ENCODE measurements around the gene MED29.
A peak's percentile ranks its signal among the peaks of the same experiment; 100 is the strongest.

The MED29 gene, protein sequence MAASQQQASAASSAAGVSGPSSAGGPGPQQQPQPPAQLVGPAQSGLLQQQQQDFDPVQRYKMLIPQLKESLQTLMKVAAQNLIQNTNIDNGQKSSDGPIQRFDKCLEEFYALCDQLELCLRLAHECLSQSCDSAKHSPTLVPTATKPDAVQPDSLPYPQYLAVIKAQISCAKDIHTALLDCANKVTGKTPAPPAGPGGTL

GRCh38 chr19:39390751-39391437, at the start of gene MED29, which contains the start of gene PAF1:
Gene MED29 (plus strand): TSS chr19:39391378. CDS start chr19:39391423, 45 bp downstream.
Gene PAF1 (minus strand): TSS chr19:39391106. CDS start chr19:39390864, 242 bp downstream.
- peak; percentile 96 for DNase-seq

DNA sequence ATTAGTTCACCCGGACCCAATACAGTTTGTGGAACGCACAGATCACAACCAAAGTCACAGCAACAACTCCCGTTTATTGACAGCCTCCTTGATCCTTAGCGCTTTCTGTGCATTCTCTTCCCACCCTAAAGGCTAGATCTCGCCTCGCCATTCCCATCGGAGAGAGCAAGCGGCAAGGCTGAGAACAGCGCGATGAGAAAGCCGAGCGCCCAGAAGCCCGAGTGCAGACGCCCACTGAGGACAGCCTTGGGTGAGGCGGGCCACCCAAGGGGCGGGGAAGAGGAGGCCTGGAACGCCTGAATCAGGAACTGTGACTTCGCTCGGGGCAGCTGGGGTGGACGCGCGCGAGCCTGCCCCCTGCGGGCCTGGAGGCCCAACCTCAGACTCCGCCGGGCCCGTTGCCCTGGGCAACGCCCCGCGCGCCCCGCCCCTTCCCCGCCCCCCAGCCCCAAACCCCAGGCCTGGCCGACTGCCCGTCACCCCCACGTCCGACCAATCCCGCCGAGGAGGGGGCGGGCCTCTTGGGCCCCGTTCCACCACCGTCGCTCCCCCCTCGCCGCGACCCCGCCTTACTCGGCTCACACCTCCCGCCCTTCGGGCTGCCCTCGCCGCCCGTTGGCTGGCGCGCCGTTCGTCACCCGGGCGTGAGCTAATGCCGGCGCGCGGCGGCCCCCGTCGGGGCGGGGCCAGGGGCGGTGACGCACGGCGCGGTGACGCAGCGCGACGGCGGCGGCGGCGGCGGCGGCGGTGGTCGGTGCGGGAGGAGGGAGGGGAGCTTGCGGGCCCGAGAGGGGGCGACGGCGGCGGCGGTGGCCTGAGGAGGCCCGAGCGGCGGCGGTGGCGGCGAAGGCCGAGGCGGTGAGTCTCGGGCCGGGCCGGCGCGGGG, 49.2 kb upstream of the MED29 start, which contains the start of gene SAMD4B:
SAMD4B (plus strand) TSS at position 703 of the 886 bp plus-strand sequence. CDS start 14,473 bp downstream, outside the sequence.
- peak; percentile 99 for DNase-seq

- no peak for DNase-seq
These were observed 48.4 kb upstream of the MED29 start for GRCh38 chr19:39342647-39343305.

DNA sequence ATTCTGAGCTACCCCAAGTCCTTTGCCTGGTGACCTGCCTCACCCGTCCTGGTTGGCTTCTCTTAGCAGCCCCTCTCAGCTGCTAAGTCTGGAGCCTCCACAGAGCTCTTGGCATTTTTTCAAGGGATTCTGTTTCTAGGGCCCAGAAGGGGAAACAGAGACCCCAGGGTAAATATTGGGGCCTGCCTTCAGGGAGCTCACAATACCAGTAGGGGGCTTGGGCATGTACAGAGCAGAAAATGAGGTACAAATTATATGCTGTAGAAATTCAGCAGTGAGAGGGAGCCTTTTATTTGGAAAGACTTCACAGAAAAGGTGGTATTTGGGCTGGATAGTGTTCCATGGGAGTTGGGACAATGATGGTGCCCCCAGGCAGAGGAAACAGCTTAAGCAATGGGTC, 45.2 kb upstream of the MED29 start:
- DNase-seq: no peak

- DNase-seq: no peak
These were observed 43.6 kb upstream of the MED29 start for GRCh38 chr19:39347332-39348164.

DNA sequence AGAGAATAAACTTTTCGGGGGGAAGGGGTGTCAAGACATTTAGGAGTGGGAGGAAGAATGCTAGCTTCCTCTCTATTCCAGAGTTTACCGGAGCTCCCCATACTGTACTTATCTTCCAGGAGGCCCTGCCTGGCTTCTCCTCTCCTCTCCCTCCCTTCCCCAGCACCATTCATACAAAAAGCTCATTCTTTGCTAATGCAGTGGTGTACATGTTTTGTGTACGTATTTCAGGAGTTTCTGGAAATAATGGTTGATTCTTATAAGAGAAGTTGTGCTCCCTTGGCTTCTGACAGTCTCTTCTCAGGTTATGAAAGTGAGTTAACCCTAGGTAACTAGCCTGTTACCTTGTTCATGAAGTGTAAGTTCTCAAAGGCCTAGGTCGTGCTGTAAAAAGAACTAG, 41.9 kb upstream of the MED29 start:
- no peak for DNase-seq

DNA sequence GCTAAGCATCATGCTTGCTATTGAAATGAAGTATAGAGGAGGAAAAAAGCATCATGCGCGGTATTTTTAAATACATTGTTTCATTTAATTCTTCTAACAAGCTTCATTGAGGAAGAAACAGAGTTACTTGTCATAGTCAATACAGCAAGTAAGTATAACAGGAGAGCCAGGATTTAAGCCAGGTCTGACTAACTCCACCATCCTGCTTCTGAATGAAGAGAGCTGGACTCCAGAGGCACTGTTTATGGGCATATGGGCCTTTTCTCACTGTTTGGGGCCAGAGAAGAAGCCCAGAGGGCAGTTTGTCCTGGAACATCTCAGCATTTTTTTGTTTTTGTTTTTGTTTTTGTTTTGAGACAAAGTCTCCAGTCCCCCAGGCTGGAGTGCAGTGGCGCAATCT, 41.0 kb upstream of the MED29 start:
- DNase-seq: no peak

DNA sequence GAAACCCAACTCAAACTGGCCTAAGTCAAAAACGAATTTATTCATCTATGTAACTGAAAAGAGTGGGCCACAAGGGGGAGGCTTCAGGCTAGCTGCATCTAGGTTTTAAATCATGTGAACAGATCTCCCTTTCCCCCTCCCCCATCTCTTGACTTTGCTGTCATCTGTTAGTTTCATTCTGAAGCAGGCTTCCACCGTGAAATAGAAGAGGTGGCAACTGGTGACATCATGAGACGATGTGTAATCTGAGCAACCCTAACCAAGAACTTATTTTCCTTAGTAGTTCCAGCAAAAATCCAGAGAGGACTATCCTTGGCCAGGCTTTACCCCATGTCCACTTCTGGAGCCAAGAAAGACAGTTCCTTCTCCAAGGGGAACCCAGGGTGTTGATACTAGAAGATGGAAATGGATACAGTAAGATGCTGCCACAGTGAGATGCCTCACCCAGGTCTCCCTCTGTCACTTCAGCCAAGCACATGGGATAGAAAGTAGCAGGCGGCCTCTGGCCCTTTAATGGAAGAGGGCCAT, 39.6 kb upstream of the MED29 start:
- peak; percentile 30 for DNase-seq

DNA sequence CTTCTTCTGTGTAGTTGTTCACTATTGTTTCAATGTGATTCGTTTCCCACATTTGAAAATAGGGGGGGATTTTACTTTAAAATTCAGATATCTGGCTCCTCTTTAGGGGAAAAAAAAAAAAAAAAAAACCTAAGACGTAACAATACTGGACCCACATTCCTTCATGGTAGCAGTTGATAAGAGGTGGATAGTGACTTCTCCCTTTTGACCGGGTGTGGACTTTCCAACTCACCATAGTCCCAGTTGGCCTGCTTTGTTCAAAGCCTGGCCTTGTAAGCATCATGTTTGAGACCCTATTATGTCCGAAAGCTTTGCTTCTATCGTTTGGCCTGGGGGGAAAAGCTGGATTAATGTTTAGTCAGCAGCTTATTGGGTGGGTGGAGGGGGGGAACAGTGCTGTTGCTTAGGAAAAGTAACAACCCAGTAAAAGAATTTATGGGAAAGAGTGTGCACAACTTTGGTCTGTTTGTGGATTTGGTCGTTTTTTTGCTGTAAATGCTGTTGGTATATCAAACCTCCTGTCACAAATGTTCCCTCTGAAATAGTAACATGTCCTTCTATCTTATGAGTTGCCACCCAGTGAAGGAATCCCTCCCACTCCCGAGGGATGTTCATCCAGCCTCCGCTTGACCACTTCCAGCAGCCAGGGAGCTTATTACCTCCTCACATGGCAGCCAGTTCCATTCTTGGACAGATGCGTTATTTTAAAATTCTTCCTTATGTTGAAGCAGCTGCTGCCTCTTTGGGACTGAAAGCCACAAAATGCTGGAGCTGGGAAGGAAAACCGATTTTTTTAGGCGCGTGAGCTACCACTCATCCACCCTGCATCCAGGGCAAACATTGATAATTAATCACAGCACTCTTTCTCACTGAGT, 38.6 kb upstream of the MED29 start:
- no peak for DNase-seq

DNA sequence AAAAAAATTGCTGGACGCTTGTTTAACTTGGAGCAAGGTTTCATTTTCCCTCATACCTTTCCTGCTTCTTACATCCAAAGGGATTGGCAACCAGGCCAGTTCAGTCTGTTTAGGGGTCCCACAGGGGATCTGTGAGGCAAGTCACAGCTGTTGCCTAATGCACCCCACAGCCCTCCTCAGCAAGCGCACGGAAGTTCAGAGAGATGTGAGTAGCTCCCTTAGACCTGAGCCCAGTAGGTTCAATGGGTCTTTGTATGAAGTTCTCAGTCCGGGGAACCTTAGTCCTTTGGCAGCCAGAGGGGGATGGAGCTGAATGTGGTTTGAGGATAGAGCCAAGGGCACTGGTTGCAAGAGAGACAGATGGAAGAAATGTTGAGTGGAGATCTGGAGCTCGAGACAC, 35.9 kb upstream of the MED29 start:
- DNase-seq: no peak

DNA sequence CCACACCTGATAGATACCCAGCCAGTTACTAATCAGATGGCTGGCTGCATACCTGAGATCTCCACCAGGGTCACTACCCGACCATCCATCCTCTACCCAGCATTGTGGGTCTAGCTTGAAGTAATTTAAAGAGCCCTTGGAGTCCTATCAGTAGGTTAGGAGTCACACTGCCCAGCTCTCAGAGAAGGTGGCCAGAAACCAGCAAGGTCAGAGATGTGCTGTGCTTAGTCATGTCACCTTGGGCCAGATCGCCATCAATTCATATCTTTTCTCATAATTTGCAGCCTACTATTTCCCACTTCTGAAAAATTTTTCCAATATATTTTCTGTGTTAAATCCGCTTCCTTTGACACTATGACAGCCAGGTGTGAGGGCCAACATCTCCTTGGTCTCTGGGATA, 35.1 kb upstream of the MED29 start:
- no peak for DNase-seq

GRCh38 chr19:39356647-39357046, 34.5 kb upstream of the MED29 start:
- no peak for DNase-seq

DNA sequence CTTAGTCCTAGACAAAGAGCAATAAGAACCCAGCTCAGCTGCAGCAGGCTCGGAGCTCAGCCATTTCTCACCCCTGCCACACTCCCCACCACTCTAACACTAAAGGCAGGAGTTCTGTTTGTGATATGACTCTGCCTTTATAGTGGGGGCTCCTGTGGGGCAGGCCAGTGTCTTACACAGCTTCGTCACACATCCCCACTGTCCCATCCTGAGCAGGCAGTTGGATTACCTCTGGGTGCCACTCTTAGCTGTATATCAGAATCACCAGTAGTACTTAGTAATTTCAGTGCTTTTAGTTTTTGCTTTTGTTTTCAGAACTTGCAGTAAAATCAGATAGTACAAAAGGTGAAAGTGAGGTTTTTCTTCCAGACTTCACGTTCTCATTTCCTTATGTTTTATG, 32.2 kb upstream of the MED29 start:
- DNase-seq: no peak

GRCh38 chr19:39360599-39360998, 30.6 kb upstream of the MED29 start:
- DNase-seq: no peak

DNA sequence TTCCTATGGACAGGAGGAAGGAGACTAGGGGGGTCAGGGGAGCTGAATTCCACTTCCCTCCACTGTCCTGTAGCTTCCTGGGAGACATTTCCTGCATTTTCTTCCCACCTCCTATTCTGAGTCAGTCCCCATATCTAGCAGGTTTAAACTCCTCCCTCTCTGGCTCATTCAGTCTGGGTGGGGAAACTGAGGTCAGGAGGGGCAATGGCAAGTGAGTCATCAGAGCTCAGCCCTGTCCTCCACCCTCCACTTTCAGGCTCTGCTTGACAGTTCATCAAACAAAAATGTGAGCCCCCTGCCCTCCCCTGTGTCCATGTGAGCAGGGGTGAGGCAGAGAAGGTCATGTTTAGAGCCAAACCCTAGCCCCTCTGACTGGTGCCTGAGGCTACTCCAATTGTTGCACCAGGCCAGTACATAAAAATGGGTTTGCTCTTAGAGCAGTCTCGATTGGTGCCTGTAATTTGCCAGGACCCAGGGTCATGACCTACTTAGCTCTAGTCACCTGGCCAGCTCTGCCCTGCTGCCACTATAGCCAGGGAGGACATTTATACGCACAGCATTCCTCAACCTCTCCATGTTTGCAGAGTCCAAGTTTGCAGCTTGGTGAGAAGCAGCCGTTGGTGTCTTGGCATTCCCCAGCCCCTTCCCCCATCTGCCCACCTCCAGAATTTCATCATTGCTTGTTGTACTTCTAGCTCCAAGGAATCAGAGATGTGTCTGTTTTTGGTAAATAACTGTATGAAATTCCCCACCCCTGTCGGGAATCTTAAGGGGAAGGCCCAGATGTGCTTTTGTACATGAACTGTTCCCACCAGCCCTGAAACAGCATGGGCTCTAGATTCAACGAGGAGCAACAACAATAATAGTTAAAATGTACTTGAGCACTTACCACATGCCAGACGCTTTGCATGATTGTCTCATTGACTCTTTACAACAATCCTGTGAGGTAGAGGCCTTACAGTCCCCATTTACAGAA, 28.2 kb upstream of the MED29 start:
- DNase-seq: no peak

DNA sequence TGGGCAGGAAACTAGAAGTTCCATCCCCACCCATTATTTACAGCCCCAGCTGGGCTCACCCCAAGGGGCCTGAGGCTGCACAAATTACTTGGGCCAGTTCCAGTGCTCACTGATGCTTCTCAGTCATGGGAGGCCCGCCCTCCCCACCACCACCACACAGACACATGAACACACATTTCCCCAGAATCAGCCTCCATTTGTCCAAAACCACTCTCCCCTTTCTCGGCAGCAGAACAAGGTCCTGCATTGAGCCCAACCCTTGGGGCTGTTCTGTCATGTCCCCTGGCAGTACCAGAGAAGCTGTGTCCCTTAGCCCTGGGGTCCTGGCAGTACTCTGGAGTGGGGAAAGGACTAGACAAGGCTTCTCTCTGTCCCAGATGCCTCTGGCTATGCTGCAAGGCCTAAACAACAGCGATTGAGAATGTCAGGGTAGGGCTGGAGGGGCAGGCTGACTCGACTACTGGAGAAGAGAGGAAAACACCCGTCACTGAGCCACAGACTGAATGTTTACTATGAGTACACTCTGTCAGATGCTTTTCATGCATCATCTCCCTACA, 27.2 kb upstream of the MED29 start:
- DNase-seq: no peak

GRCh38 chr19:39365531-39365930, 25.6 kb upstream of the MED29 start:
- no peak for DNase-seq

DNA sequence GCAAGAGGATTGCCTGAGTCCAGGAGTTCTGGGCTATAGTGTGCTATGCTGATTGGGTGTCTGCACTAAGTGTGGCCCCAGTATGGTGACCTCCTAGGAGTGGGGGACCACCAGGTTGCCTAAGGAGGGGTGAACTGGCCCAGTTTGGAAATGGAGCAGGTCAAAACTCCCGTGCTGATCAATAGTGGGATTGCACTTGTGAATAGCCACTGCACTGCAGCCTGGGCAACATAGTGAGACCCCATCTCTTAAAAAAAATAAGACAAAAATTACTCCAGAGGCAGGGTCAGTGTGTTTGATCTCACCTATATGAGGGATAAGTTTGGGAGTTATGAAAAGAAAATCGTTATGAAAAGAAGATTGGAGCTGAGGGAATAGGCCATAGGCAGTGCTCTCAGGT, 22.0 kb upstream of the MED29 start:
- no peak for DNase-seq

- no peak for DNase-seq
These were observed 20.4 kb upstream of the MED29 start for GRCh38 chr19:39370735-39371134.

All from NK-92 treated with Interleukin-12 subunit alpha and Interleukin-12 subunit beta, amount 100 ng/mL, for 24 hours (cell line).